CD4-positive, alpha-beta T cell treated with Interferon gamma for 1 hour (primary cell): ENCODE measurements around the gene EXO1.

ENCODE experiments used
- DNase-seq: peaks from one replicate; pipeline ENCODE4 v3.0.0-alpha.2; 2020

EXO1 gene

GRCh38 chr1:241895013-241895412 lies 47.0 kb downstream of the EXO1 start:
- no peak for DNase-seq

GRCh38 chr1:241896670-241896962 lies 48.6 kb downstream of the EXO1 start:
- DNase-seq = no peak

GRCh38 chr1:241899210-241899609 lies 51.2 kb downstream of the EXO1 start:
- DNase-seq = no peak

GRCh38 chr1:241900381-241900780 lies 52.4 kb downstream of the EXO1 start:
- no peak for DNase-seq

GRCh38 chr1:241902391-241903065 lies 54.5 kb downstream of the EXO1 start:
- DNase-seq = no peak

- DNase-seq = no peak
These were observed 68.2 kb downstream of the EXO1 start for GRCh38 chr1:241916196-241916595.

- DNase-seq = no peak
These were observed 69.5 kb downstream of the EXO1 start for GRCh38 chr1:241917487-241917886.

- DNase-seq = no peak
These were observed 70.9 kb downstream of the EXO1 start for GRCh38 chr1:241918879-241919278.

GRCh38 chr1:241924080-241924808 lies 76.2 kb downstream of the EXO1 start:
- no peak for DNase-seq

GRCh38 chr1:241926141-241926540 lies 78.1 kb downstream of the EXO1 start:
- no peak for DNase-seq

GRCh38 chr1:241927321-241927720 lies 79.3 kb downstream of the EXO1 start:
- no peak for DNase-seq

- no peak for DNase-seq
These were observed 84.8 kb downstream of the EXO1 start for GRCh38 chr1:241932845-241933244.

- DNase-seq = no peak
These were observed 86.3 kb downstream of the EXO1 start for GRCh38 chr1:241934201-241934848.

GRCh38 chr1:241934866-241935265 lies 86.9 kb downstream of the EXO1 start:
- no peak for DNase-seq
